OCI-LY7 (cell line): Measurements from ENCODE around the gene SCN3A. TPM values are rescaled to one million over a fixed set of nuclear protein-coding genes. Genes with fewer than 3 reads are reported as not detected.

Source experiments
- BruUV-seq: library from RNA; stranded (reverse); fragments of 400-500 nt; replicated peaks from 2 replicates; lab custom pipeline; 2021; lab: Mats Ljungman, UMichigan
- CTCF ChIA-PET: fragments of 300-600 bp; sonication (Branson Sonifier 250); formaldehyde crosslinking; loops from one replicate; lab custom pipeline; 2022; ENCODE audit warnings: antibody characterized with exemption; ENCODE audit not compliant: unreplicated experiment; lab: Charles Lee
- POLR2A ChIA-PET: fragments of 300-600 bp; sonication (Branson Sonifier 250); formaldehyde crosslinking; loops from one replicate; lab custom pipeline; 2022; ENCODE audit warnings: antibody characterized with exemption; lab: Charles Lee
- DNase-seq: peaks from one replicate; pipeline ENCODE4 v3.0.0-alpha.2; 2015; ENCODE audit warnings: low spot score
- H2AFZ ChIP-seq: fragments of 200-600 bp; sonication (generic), shearing (Covaris generic); 2 replicates; pipeline ENCODE4 v1.6.1; 2014; ENCODE audit warnings: mild to moderate bottlenecking, antibody characterized with exemption, low read length, moderate library complexity
- H3K27ac ChIP-seq: fragments of 200-600 bp; sonication (generic); 2 replicates; pipeline ENCODE4 v1.5.1; 2014; ENCODE audit warnings: mixed run types, low read depth, mild to moderate bottlenecking, moderate library complexity, low read length, inconsistent platforms; ENCODE audit not compliant: poor library complexity, severe bottlenecking
- H3K36me3 ChIP-seq: fragments of 200-600 bp; sonication (generic); 2 replicates; pipeline ENCODE4 v1.6.1; 2014; ENCODE audit warnings: mild to moderate bottlenecking, antibody characterized with exemption, low read length, moderate library complexity, mixed read lengths; ENCODE audit not compliant: insufficient read depth
- H3K4me1 ChIP-seq: fragments of 200-600 bp; sonication (generic); 2 replicates; pipeline ENCODE4 v1.5.1; 2014; ENCODE audit warnings: mild to moderate bottlenecking, low read length; ENCODE audit not compliant: insufficient read depth, poor library complexity, severe bottlenecking
- H3K4me2 ChIP-seq: fragments of 200-600 bp; sonication (generic); 2 replicates; pipeline ENCODE4 v1.6.1; 2014; ENCODE audit warnings: mild to moderate bottlenecking, low read length
- H3K4me3 ChIP-seq: fragments of 200-600 bp; sonication (generic); 2 replicates; pipeline ENCODE4 v1.5.1; 2014; ENCODE audit warnings: mild to moderate bottlenecking, low read depth, low read length; ENCODE audit not compliant: poor library complexity, severe bottlenecking
- H3K79me2 ChIP-seq: fragments of 200-600 bp; sonication (generic); 2 replicates; pipeline ENCODE4 v1.6.1; 2016; ENCODE audit warnings: low read depth, mild to moderate bottlenecking, low read length, moderate library complexity, mixed read lengths; ENCODE audit not compliant: insufficient read depth
- H3K9me2 ChIP-seq: fragments of 200-600 bp; sonication (generic); 2 replicates; pipeline ENCODE4 v1.6.1; 2016; ENCODE audit warnings: mild to moderate bottlenecking, low read length, mixed read lengths; ENCODE audit not compliant: insufficient read depth
- H3K9me3 ChIP-seq: fragments of 200-600 bp; sonication (generic); 2 replicates; pipeline ENCODE4 v1.6.1; 2014; ENCODE audit warnings: mild to moderate bottlenecking, mixed run types, low read length, mixed read lengths
- H4K20me1 ChIP-seq: fragments of 200-600 bp; sonication (generic); 2 replicates; pipeline ENCODE4 v1.6.1; 2014; ENCODE audit warnings: mild to moderate bottlenecking, antibody characterized with exemption, low read length, moderate library complexity, mixed read lengths; ENCODE audit not compliant: insufficient read depth
- CTCF ChIP-seq: fragments of 200-600 bp; sonication (generic); conservative IDR thresholded peaks from 2 replicates; pipeline ENCODE4 v1.5.1; 2014; ENCODE audit warnings: mild to moderate bottlenecking, antibody characterized with exemption, low read length, moderate library complexity, mixed read lengths
- EZH2phosphoT487 ChIP-seq: fragments of 200-600 bp; sonication (generic); IDR thresholded peaks from 2 replicates; pipeline ENCODE4 v1.6.1; 2018; ENCODE audit warnings: low read depth, borderline replicate concordance, mild to moderate bottlenecking, mixed run types, antibody characterized with exemption, low read length, moderate library complexity, mixed read lengths
- intact Hi-C: fragments of 100-400 bp; cut with micrococcal nuclease; formaldehyde crosslinking; loops from one replicate; pipeline ENCODE4 v1.10.0; 2022; ENCODE audit not compliant: unreplicated experiment
- total RNA-seq, 2 experiments: library from RNA; depleted of rRNA in 1 of 2; stranded (reverse); fragments of >200 nt in 1 of 2; shearing (Covaris generic) in 1 of 2; gene quantifications; 2 replicates each; pipeline ENCODE4 v1.2.3, GENCODE V29; 2014 to 2022

The SCN3A gene
- total RNA-seq, 2 experiments from 2014 or later = 7.1 to 8.0 TPM

- H3K79me2 ChIP-seq = no peaks in the 10 kb centered on the region
- POLR2A ChIA-PET = interaction anchor here (0.7 kb wide), 1 partner anchor 284 kb away, joined by 3 read pairs; no protein-coding TSS in a partner anchor
- BruUV-seq = no TSS peak
- H4K20me1 ChIP-seq = no peaks in the 10 kb centered on the region
- no peak for DNase-seq
- H3K4me2 ChIP-seq = no peak overlapping the region
- H3K9me2 ChIP-seq = no peaks in the 10 kb centered on the region
- intact Hi-C loops = no loop called here
- H2AFZ ChIP-seq = no peak overlapping the region
- no peak for TF ChIP-seq EZH2phosphoT487
- TF ChIP-seq CTCF = no peak
- H3K4me1 ChIP-seq = no peaks in the 10 kb centered on the region
- no peak overlapping the region for H3K4me3 ChIP-seq
- no peak overlapping the region for H3K27ac ChIP-seq
- no peaks in the 10 kb centered on the region for H3K9me3 ChIP-seq
- no peaks in the 10 kb centered on the region for H3K36me3 ChIP-seq
- CTCF ChIA-PET = no interaction called here
These were observed 21.1 kb upstream of the SCN3A start for GRCh38 chr2:165224941-165225340.

GRCh38 chr2:165219481-165219880, 15.6 kb upstream of the SCN3A start:
- Histone ChIP-seq H3K9me3 (no peaks in the 10 kb centered on the region), H3K36me3 (no peaks in the 10 kb centered on the region), H3K79me2 (no peaks in the 10 kb centered on the region), H2AFZ (no peak overlapping the region), H3K4me2 (no peak overlapping the region), H3K27ac (no peak overlapping the region), H3K4me1 (no peaks in the 10 kb centered on the region), H3K4me3 (no peak overlapping the region), H4K20me1 (no peaks in the 10 kb centered on the region), H3K9me2 (no peaks in the 10 kb centered on the region)
- no TSS peak for BruUV-seq
- CTCF ChIA-PET = no interaction called here
- POLR2A ChIA-PET = interaction anchor here (0.7 kb wide), 2 partner anchors 58 to 74 kb away, joined by 3 to 4 read pairs; no protein-coding TSS in a partner anchor
- DNase-seq = no peak
- TF ChIP-seq EZH2phosphoT487 (no peak), CTCF (no peak)
- intact Hi-C loops = no loop called here

GRCh38 chr2:165214093-165214492, 10.2 kb upstream of the SCN3A start:
- CTCF ChIA-PET = no interaction called here
- Histone ChIP-seq H2AFZ (no peak overlapping the region), H3K4me1 (no peaks in the 10 kb centered on the region)

More at GRCh38 chr2:165214093-165214492, 10.2 kb upstream of the SCN3A start:
- TF ChIP-seq EZH2phosphoT487 (no peak), CTCF (no peak)
- Histone ChIP-seq H3K9me3 (no peaks in the 10 kb centered on the region), H3K4me3 (no peak overlapping the region), H3K27ac (no peak overlapping the region), H3K4me2 (no peak overlapping the region), H4K20me1 (no peaks in the 10 kb centered on the region), H3K79me2 (no peaks in the 10 kb centered on the region), H3K9me2 (no peaks in the 10 kb centered on the region), H3K36me3 (no peaks in the 10 kb centered on the region)
- BruUV-seq = no TSS peak
- DNase-seq = no peak
- intact Hi-C loops = no loop called here
- POLR2A ChIA-PET = no interaction called here
